Measurements from ENCODE around the gene ZNF846.
"Not testable (repeated sequence)": the region's sequence is repeated elsewhere in the genome, so short reads cannot be mapped to it uniquely, and the experiment has no call there.

ZNF846 gene

DNA sequence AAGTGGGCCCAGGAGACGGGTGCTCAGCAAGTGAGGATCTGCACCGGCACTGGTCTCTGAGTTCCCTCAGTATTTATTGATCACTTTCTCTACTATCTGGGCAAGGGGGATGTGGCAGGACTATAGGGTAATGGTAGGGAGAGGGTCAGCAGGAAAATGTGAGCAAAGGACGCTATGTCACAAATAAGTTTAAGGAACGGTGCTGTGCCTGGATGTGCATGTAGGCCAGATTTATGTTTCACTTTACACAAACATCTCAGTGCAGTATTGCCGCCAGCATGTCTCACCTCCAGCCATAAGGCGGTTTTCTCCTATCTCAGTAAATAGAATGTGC lies 15.6 kb upstream of the ZNF846 start:
- not testable (repeated sequence) for DNase-seq

DNA sequence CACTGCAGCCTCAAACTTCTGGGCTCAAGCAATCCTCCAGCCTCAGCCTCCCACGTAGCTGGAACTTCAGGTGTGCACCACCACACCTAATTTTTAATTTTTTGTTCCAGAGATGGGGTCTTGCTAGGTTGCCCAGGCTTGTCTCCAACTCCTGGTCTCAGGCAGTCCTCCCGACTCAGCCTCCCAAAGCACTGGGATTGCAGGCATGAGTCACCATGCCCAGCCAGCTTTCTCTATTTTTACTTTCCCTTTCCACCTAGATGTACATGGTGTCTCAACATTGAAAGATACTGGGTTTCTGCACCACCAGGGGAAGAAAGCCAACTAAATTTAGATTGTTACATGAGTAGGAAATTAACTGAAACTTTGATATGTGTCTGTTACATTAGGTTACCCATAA lies 13.8 kb upstream of the ZNF846 start:
- DNase-seq, result no peak

DNA sequence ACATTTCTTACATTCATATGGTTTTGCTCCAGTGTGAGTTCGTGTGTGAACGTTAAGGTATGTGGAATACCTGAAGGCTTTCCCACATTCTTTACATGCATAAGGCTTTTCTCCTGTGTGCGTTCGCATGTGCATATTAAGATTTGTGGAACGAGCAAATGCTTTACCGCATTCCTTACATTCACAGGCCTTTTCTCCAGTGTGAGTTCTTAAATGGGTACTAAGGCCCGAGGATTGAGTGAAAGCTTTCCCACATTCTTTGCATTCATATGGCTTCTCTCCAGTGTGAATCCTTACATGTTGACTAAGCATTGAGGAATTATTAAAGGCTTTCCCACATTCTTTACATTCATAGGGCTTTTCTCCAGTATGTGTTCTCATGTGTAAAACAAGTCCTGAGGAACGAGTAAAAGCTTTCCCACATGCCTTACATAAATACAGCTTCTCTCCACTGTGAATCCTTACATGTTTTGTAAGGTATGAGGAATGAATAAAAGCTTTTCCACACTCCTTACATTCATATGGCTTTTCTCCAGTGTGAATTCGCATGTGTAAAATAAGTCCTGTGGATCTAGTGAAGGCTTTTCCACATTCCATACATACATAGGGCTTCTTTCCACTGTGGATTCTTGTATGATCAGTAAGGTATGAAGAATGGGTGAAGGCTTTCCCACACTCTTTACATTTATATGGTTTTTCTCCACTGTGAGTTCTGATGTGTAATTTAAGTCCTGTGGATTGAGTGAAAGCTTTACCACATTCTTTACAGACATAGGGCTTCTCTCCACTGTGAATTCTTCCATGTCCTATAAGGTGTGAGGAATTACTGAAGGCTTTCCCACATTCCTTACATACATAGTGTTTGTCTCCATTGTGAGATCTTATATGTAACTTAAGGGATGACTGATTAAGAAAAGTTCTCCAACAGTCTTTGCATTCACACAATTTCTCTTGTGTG lies 10.7 kb downstream of the ZNF846 start:
- DNase-seq, result no peak

DNA sequence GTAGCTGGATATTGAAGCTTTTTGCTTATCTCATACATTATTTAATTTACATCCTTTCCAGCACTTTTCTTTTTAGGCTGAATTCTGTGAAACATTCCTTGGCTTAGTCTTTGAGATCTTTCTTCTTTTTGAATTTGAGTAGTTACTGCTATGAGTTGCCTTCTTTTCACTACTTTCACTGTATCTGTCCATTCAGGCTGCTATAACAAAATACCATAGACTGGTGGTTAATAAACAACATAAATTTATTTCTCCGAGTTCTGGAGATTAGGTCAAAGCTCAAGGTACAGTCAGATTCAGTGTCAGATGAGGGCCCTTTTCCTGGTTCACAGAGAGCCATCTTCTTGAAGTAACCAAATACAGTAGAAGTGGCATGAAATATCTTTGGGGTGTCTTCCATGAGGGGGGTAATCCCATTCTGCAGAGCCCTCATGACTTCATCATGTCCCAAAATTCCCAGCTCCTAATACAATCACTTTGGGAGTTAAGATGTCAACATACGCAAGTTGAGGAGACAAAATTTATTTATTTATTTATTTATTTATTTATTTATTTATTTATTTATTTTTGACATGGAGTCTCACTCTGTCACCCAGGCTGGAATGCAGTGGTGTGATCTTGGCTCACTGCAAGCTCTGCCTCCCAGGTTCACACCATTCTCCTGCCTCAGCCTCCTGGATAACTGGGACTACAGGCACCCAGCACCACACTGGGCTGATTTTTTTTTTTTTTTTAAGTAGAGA lies 15.7 kb downstream of the ZNF846 start:
- no peak for DNase-seq

DNA sequence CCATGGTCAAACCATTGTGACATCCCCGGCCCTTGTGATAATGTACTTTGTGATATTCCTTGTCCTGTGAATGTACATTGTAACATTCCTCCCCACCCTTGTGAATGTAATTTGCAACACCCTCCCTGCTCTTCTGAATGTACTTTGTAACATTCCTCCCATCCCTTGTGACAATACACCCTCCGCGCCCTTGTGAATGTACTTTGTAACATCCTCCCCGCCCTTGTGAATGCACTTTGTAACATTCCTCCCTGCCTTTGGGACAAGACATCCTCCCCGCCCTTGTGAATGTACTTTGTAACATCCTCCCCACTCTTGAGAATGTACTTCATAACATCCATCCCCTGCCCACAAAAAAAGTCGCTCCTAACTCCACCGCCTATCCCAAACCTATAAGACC lies 17.1 kb downstream of the ZNF846 start:
- no peak for DNase-seq

DNA sequence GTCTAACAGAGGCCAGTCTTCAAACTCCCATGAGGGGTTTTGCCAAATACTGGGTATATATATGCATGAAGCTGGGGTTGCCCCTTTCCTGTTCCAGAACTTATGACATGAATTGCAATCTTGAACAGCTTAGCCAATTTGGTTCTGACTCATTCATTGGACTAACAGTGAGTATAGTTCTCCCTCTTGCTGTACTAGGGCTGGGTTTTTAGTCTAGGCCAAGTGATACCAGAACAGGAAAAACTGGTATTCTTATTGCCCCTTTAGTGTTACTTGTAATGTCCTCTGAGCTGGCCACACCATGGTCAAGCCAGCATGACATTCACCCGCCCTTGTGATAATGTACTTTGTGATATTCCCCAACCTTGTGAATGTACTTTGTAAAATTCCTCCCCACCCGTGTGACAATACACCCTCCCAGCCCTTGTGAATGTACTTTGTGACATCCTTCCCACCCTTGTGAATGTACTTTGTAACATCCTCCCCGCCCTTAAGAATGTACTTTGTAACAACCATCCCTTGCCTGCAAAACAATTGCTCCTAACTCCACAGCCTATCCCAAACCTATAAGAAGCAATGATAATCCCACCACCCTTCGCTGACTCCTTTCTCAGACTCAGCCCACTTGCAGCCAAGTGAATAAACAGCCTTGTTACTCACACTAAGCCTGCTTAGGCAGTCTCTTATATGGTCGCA lies 26.9 kb downstream of the ZNF846 start:
- no peak for DNase-seq

DNA sequence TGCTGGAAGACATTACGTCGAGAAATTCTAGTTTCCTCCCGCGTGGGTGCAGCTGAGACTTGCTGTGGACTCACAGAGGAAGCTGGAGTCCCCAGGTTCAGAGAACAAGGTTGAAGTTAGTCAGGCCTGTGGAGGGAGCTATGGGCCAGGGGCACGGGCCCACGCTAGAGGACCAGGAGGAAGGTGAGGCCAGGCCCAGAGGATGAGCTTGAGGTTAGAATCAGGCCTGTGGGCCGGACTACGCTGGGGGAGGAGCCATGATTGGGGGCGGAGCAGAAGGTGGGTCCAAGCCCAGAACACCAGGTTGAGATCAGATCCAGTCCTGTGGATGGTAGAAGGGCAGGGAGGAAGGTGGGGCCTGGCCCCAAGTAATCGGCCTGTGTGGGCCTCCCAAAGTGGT lies 32.6 kb downstream of the ZNF846 start:
- DNase-seq, result no peak

DNA sequence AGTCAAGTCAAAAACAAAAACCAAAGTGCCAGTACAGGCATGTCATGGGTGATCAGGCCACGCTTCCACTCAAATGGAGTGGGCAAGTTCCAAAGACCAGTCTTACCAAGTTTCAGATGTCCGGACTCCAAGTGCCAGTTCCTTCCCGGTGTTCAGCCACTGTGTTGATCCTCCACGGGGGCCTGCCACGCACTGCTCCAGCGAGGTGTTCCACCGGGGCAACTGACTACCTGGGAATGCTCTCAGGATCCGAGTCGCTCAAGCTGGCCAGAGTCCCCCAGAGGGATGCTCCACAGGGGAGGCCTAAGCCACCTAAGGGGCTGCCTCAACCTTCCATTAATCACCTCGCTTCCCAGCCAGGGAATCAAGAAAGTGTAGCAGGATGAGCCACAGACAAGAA lies 38.5 kb downstream of the ZNF846 start:
- not testable (repeated sequence) for DNase-seq

DNA sequence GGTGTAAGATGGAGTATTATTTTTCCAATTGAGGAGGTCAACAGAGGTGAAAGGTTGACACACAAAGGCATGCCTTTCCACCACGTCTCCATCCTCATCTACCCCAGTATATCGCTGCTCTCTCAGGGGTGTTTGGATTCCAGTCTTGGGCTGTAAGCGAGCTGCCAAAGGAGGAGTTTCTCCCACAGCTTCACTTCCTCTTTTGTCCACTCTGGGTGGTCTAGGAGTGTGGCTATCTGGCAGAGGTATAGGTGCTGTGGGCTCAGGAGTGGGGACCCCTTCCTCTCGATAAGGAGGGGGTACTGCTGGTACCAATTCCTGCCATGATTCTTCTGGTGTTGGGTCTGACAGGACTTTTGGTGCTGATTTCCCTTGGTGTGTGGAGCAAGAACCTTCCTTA lies 39.4 kb downstream of the ZNF846 start:
- no peak for DNase-seq

DNA sequence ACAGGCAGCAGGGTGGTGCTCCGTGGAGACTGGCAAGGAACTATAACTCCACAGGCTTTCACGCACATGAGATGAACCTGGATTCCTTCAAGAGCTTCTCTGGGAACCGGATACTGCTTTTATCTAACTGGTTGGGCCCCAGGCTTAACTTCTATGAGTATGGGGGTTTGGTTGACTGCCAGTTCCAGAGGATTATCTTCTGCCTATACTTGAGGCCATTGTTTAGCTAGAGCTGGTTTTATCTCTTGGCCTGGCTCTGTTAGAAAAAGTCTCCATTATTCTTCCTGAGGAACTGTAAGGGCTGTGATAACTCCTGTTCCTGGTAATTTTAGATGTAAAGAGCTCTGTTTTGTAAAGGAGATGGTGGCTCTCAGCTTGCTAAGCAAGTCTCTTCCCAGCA lies 40.9 kb downstream of the ZNF846 start:
- no peak for DNase-seq

DNA sequence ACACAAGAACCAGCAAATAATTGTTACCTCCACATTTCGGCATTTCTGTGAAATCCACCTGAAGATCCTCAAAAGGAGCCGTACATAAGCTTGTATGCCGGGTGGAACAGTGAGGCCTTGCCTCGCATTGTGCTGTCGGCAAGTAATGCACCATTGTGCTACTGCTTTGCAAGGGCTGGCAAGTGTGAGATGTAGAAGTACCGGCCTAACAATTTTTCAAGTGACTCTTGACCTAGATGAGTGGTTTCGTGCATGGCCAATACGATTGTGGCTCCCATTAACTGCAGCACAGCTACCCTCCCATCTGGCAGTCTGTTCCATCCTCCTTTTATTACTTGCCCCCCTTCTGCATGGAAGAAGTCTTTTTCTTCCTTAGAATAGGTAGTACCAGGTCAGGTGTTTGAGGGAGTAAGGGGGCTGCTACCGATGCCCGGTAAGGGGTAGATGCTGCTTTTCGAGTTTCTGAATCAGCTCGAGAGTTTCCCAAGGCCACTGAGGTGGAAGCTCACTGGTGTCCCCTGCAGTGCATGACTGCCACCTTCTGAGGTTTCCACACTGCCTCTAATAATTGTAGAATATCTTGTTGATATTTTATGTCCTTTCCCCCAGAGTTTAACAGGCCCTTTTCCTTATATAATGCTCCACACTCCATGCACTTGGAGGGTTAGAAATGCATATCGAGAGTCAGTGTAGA lies 42.9 kb downstream of the ZNF846 start:
- not testable (repeated sequence) for DNase-seq

DNA sequence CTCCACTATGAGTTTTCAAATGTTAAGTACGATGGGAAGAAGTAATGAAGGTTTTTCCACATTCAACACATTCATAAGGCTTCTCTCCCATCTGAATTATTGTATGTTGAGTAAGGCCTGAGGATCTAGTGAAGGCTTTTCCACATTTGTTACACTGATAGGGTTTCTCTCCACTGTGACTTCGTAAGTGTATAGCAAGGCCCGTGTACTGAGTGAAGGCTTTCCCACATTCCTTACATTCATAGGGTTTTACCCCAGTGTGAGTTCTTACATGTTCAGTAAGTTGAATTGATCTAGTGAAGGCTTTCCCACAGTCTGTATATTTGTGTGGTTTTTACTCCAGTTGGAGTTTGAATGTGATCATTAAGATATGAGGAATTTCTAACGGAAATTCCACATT lies 44.4 kb downstream of the ZNF846 start:
- DNase-seq, result no peak

DNA sequence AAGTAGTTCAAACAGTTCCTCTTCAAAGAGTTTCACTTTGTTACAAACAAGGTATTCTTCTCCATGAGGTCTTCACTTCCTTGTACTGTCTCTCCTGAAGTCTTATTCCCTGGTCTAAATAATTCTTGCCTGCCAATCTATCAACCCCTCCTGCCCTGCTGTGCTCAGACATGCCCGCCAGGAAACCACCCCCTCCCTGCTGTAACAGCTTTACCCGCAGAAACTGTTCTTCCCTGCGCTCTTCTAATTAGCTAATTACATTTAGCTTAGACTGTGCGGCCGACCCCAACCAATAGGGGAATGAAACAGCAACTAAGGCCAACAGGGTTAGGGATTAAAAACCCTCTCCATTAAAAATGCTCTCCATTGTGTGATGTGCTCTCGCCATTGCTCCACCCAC lies 46.7 kb downstream of the ZNF846 start:
- no peak for DNase-seq

DNA sequence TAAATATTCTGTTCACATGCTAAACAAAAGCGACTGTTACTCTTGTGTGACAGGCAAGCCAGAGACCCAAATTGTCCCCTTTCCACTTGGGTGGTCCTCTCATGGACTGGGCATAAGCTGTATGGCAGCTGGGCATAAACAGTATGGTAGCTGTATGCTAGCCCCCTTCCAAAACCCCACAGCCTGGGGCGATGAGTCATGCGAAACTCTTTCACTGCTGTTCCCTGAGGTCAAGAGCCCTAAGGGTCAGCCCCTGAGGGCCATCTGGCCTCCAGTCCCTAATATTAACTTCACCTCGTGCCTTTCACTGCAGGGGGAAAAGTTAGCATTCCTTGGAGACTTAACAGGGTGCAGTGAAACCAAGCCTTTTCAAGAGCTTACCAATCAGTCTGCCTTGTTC lies 48.0 kb downstream of the ZNF846 start:
- no peak for DNase-seq

DNA sequence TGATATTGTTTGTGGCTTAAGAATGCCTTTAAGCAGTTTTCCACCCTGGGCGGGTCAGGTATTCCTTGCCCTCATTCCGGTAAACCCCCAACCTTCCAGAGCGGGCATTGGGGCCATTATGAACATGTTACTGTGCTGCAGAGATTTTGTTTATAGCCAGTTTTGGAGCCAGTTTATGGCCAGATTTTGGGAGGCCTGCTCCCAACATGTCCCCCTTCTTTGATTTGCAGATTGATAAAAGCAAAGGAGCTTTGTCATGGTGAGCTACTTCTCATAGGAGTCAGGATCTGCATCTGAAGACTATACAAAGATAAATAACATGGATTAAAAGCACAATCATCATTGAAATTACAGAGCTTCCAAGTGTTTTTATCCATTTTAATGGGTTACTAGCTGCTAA lies 56.7 kb downstream of the ZNF846 start:
- no peak for DNase-seq

DNA sequence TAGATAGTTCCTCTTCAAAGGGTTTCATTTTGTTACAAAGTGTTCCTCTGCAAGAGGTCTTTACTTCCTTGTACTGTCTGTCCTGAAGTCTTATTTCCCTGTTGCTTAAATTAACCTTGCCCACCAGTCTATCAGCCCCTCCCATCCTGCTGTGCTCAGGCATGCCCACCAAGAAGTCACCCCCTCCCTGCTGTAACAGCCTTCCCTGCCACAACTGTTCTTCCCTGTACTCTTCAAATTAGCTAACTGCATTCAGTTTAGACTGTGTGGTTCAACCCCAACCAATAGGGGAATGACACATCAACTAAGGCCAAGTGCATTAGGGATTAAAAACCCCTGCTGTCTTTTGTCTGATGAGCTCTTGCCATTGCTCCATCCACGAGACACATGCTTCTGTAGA lies 59.2 kb downstream of the ZNF846 start:
- DNase-seq, result no peak

DNA sequence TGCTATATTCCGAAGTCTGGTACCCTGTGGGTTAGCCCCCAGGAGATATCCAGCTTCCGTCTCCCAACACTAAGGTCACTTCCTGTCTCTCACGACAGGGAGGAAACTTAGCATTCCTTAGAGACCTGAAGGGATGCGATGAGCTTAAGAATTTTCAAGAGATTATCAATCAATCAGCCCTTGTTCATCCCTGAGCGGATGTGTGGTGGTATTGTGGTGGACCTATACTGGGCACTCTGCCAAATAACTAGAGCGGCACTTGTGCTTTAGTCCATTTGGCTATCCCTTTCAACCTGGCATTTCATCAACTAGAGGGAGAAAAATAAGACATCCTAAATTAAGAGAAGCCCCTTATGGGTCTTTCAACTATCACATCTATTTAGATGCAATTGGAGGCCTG lies 62.7 kb downstream of the ZNF846 start:
- no peak for DNase-seq

DNA sequence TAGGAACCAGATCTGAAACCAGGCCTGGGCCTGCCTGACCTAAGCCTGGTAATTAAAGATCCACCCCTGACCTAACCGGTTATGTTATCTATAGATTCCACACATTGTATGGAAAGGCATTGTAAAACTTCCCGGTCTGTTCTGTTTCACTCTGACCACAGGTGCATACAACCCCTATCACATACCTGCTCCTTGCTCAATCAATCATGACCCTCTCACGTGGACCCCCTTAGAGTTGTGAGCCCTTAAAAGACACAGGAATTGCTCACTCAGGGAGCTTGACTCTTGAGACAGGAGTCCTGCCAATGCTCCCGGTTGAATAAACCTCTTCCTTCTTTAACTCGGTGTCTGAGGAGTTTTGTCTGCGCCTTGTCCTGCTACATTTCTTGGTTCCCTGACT lies 66.4 kb downstream of the ZNF846 start:
- no peak for DNase-seq
